Glutamatergic neuron (in vitro differentiated cells): ENCODE results near the gene AFF3. TPM values are rescaled to one million over a fixed set of nuclear protein-coding genes. Genes with fewer than 3 reads are reported as not detected.
A peak's percentile ranks its signal among the peaks of the same experiment; 100 is the strongest.
"Not testable (repeated sequence)": the region's sequence is repeated elsewhere in the genome, so short reads cannot be mapped to it uniquely, and the experiment has no call there.

ENCODE experiments used
- DNase-seq: peaks from one replicate; pipeline ENCODE4 v3.0.0; 2022
- H3K27ac Mint-ChIP-seq: one replicate; pipeline ENCODE4 v1.8.0; 2020; ENCODE audit warnings: mild to moderate bottlenecking, mixed read lengths, inconsistent platforms; ENCODE audit not compliant: unreplicated experiment
- H3K27me3 Mint-ChIP-seq: one replicate; pipeline ENCODE4 v1.8.0; 2020; ENCODE audit warnings: mild to moderate bottlenecking, moderate library complexity, mixed read lengths, inconsistent platforms; ENCODE audit not compliant: unreplicated experiment
- H3K36me3 Mint-ChIP-seq: one replicate; pipeline ENCODE4 v1.8.0; 2020; ENCODE audit warnings: mild to moderate bottlenecking, mixed read lengths, inconsistent platforms; ENCODE audit not compliant: unreplicated experiment
- H3K4me1 Mint-ChIP-seq: one replicate; pipeline ENCODE4 v1.8.0; 2020; ENCODE audit warnings: mild to moderate bottlenecking, low read depth, mixed read lengths, inconsistent platforms; ENCODE audit not compliant: unreplicated experiment
- H3K4me3 Mint-ChIP-seq: one replicate; pipeline ENCODE4 v1.8.0; 2020; ENCODE audit warnings: mild to moderate bottlenecking, mixed read lengths, inconsistent platforms; ENCODE audit not compliant: unreplicated experiment
- H3K9me3 Mint-ChIP-seq: one replicate; pipeline ENCODE4 v1.8.0; 2020; ENCODE audit warnings: mild to moderate bottlenecking, moderate library complexity, mixed read lengths, inconsistent platforms; ENCODE audit not compliant: unreplicated experiment
- total RNA-seq: library from RNA; stranded (reverse); fragmentation: NEBNext Ultra II Directional; extraction: Animal tissue kit (Norgen Biotek cat#: 25700); gene quantifications from one replicate; pipeline ENCODE4 v1.2.1, GENCODE V29; 2021; ENCODE audit not compliant: unreplicated experiment
- TF ChIP-seq, protein P1 (sequence below): fragments of 200-600 bp; sonication (generic); IDR thresholded peaks from one replicate; pipeline ENCODE4 v1.5.0; 2021; ENCODE audit not compliant: partially characterized antibody, unreplicated experiment

AFF3 gene
- total RNA-seq, 1 donor from 2014 or later = 125 TPM

- peaks cover 19% of the 10 kb centered on the region for H3K27me3 Mint-ChIP-seq
These were observed 32.3 kb downstream of the AFF3 start for GRCh38 chr2:100109986-100110613.

GRCh38 chr2:100108648-100109020 is 33.8 kb downstream of the AFF3 start:
- peak overlapping the region; percentile 98 for H3K27ac Mint-ChIP-seq
- peaks cover 50% of the 10 kb centered on the region for H3K4me1 Mint-ChIP-seq
- DNase-seq, H3K36me3 Mint-ChIP-seq: not testable (repeated sequence)
- peaks cover 18% of the 10 kb centered on the region for H3K9me3 Mint-ChIP-seq
- peak overlapping the region; percentile 75 for H3K4me3 Mint-ChIP-seq
- peaks cover 18% of the 10 kb centered on the region for H3K27me3 Mint-ChIP-seq

More at GRCh38 chr2:100109986-100110613, 32.3 kb downstream of the AFF3 start:
- peaks cover 53% of the 10 kb centered on the region for H3K4me1 Mint-ChIP-seq
- no peak for DNase-seq
- H3K4me3 Mint-ChIP-seq = no peak overlapping the region
- H3K27ac Mint-ChIP-seq = no peak overlapping the region
- peaks cover 18% of the 10 kb centered on the region for H3K9me3 Mint-ChIP-seq
- H3K36me3 Mint-ChIP-seq = no peaks in the 10 kb centered on the region
- TF ChIP-seq, protein P1, sequence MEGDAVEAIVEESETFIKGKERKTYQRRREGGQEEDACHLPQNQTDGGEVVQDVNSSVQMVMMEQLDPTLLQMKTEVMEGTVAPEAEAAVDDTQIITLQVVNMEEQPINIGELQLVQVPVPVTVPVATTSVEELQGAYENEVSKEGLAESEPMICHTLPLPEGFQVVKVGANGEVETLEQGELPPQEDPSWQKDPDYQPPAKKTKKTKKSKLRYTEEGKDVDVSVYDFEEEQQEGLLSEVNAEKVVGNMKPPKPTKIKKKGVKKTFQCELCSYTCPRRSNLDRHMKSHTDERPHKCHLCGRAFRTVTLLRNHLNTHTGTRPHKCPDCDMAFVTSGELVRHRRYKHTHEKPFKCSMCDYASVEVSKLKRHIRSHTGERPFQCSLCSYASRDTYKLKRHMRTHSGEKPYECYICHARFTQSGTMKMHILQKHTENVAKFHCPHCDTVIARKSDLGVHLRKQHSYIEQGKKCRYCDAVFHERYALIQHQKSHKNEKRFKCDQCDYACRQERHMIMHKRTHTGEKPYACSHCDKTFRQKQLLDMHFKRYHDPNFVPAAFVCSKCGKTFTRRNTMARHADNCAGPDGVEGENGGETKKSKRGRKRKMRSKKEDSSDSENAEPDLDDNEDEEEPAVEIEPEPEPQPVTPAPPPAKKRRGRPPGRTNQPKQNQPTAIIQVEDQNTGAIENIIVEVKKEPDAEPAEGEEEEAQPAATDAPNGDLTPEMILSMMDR = no peak

- H3K9me3 Mint-ChIP-seq = peaks cover 18% of the 10 kb centered on the region
- H3K36me3 Mint-ChIP-seq = no peaks in the 10 kb centered on the region
- DNase-seq = peak; percentile 75
- peaks cover 47% of the 10 kb centered on the region for H3K4me1 Mint-ChIP-seq
- peak overlapping the region; percentile 98 for H3K27ac Mint-ChIP-seq
- TF ChIP-seq, protein P1 = no peak
- peak overlapping the region; percentile 75 for H3K4me3 Mint-ChIP-seq
- H3K27me3 Mint-ChIP-seq = peaks cover 16% of the 10 kb centered on the region
These were observed 34.3 kb downstream of the AFF3 start for GRCh38 chr2:100107906-100108647.

DNA sequence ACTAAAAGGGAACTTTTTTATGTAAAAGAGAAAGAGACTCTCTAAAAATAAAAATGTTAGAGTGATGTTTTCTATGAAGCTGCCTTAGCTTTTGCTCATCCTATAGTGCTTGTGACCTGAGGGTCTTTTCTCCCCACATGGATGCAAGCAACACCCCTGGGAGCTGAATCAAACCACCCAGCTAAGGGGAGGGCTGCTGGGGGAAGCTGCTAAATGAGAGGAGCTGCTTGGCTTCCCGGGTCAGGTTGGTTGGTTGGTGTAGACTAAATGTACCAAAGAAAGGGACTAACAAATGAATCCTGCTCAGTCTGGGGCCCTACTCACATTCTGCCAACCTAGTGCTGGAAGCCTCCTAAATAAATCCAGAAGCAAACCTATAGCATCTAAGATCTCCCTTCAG is 35.0 kb downstream of the AFF3 start:
- Mint-ChIP-seq H3K9me3 (peaks cover 14% of the 10 kb centered on the region), H3K4me3 (peak overlapping the region; percentile 75), H3K27me3 (peaks cover 13% of the 10 kb centered on the region), H3K4me1 (peaks cover 43% of the 10 kb centered on the region), H3K27ac (peak overlapping the region; percentile 98), H3K36me3 (no peaks in the 10 kb centered on the region)
- TF ChIP-seq, protein P1 = no peak
- peak; percentile 22 for DNase-seq

DNA sequence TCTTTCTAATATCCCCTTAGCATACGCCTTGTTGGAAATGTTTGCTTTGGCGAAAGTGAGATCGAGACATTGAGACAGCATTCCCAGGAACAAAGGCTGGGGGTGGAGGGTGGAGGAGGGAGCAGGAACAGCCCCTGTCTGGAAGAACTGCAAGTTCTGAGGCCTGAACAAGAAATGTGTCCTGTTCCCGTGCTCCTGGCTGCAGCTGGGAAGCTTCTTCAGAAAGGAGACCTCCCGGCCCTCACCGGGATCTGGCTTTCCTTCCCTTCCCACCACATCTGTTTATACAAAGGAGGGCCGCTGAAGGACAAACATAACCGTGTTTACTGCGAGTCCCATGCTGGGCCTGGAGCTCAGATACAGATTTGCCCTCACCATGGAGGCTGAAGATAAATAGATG is 35.9 kb downstream of the AFF3 start:
- H3K4me3 Mint-ChIP-seq = peak overlapping the region; percentile 88
- peak; percentile 18 for DNase-seq

More for the DNA sequence above, 35.9 kb downstream of the AFF3 start:
- Mint-ChIP-seq H3K4me1 (peaks cover 43% of the 10 kb centered on the region), H3K9me3 (peaks cover 14% of the 10 kb centered on the region), H3K27ac (peak overlapping the region; percentile 81), H3K27me3 (peaks cover 13% of the 10 kb centered on the region), H3K36me3 (no peaks in the 10 kb centered on the region)
- TF ChIP-seq, protein P1 = no peak
